Ramos (cell line): ENCODE data around the gene CREM.

Experiments used
- in situ Hi-C: fragments of 300-500 bp; cut with MboI; formaldehyde crosslinking; loops from one replicate; pipeline ENCODE4 v1.14.3; 2022; ENCODE audit warnings: low sequenced_read_pairs; ENCODE audit not compliant: unreplicated experiment

The CREM gene

GRCh38 chr10:35215107-35215506 is 88.5 kb downstream of the CREM start:
- in situ Hi-C loops, result loop anchor here (5.0 to 25.0 kb wide), 3 partner anchors 93 to 553 kb away; no protein-coding TSS in a partner anchor

GRCh38 chr10:35216303-35216905 is 89.8 kb downstream of the CREM start:
- in situ Hi-C loops, result loop anchor here (5.0 to 25.0 kb wide), 3 partner anchors 94 to 554 kb away; no protein-coding TSS in a partner anchor

- in situ Hi-C loops, result loop anchor here (5.0 to 25.0 kb wide), 3 partner anchors 95 to 555 kb away; no protein-coding TSS in a partner anchor
Observed at GRCh38 chr10:35216956-35217355, 90.3 kb downstream of the CREM start.

GRCh38 chr10:35217455-35217854 is 90.8 kb downstream of the CREM start:
- in situ Hi-C loops, result loop anchor here (5.0 to 25.0 kb wide), 3 partner anchors 95 to 555 kb away; no protein-coding TSS in a partner anchor

GRCh38 chr10:35218339-35218955 is 91.8 kb downstream of the CREM start:
- in situ Hi-C loops, result loop anchor here (5.0 to 25.0 kb wide), 3 partner anchors 96 to 556 kb away; no protein-coding TSS in a partner anchor

GRCh38 chr10:35219292-35219691 is 92.6 kb downstream of the CREM start:
- in situ Hi-C loops, result loop anchor here (5.0 to 25.0 kb wide), 3 partner anchors 97 to 557 kb away; no protein-coding TSS in a partner anchor

GRCh38 chr10:35219891-35220890 is 93.5 kb downstream of the CREM start:
- in situ Hi-C loops, result loop anchor here (5.0 to 25.0 kb wide), 3 partner anchors 98 to 558 kb away; no protein-coding TSS in a partner anchor

GRCh38 chr10:35223016-35223415 is 96.4 kb downstream of the CREM start:
- in situ Hi-C loops, result loop anchor here (25.0 kb wide), 2 partner anchors 236 to 561 kb away; no protein-coding TSS in a partner anchor

GRCh38 chr10:35224045-35224740 is 97.5 kb downstream of the CREM start:
- in situ Hi-C loops, result loop anchor here (25.0 kb wide), 2 partner anchors 237 to 562 kb away; no protein-coding TSS in a partner anchor

- in situ Hi-C loops, result no loop called here
Observed at GRCh38 chr10:35225204-35225603, 98.6 kb downstream of the CREM start.

GRCh38 chr10:35226507-35226906 is 99.9 kb downstream of the CREM start:
- in situ Hi-C loops, result no loop called here

GRCh38 chr10:35228058-35228457 is 101.4 kb downstream of the CREM start:
- in situ Hi-C loops, result no loop called here

- in situ Hi-C loops, result no loop called here
Observed at GRCh38 chr10:35231646-35232045, 105.0 kb downstream of the CREM start.

- in situ Hi-C loops, result no loop called here
Observed at GRCh38 chr10:35232527-35232926, 105.9 kb downstream of the CREM start.

GRCh38 chr10:35234073-35234472 is 107.4 kb downstream of the CREM start:
- in situ Hi-C loops, result no loop called here

- in situ Hi-C loops, result no loop called here
Observed at GRCh38 chr10:35236739-35237138, 110.1 kb downstream of the CREM start.

- in situ Hi-C loops, result no loop called here
Observed at GRCh38 chr10:35237766-35238512, 111.3 kb downstream of the CREM start.

GRCh38 chr10:35244549-35244948 is 117.9 kb downstream of the CREM start:
- in situ Hi-C loops, result no loop called here

GRCh38 chr10:35246770-35247343 is 120.2 kb downstream of the CREM start:
- in situ Hi-C loops, result no loop called here
